Neural crest cell (in vitro differentiated cells): Measurements from ENCODE around the gene CAMK4. TPM values are rescaled to one million over a fixed set of nuclear protein-coding genes. Genes with fewer than 3 reads are reported as not detected.

Experiments
- DNase-seq: peaks from one replicate; pipeline ENCODE4 v3.0.0; 2021; ENCODE audit warnings: low read depth, mixed read lengths, low spot score
- H3K27ac Mint-ChIP-seq: one replicate; pipeline ENCODE4 v1.8.0; 2021; ENCODE audit warnings: mild to moderate bottlenecking, mixed read lengths; ENCODE audit not compliant: unreplicated experiment
- H3K27me3 Mint-ChIP-seq: 2 replicates; pipeline ENCODE4 v1.8.0; 2021; ENCODE audit warnings: low read depth, mild to moderate bottlenecking, mixed read lengths
- H3K36me3 Mint-ChIP-seq: 2 replicates; pipeline ENCODE4 v1.8.0; 2021; ENCODE audit warnings: low read depth, mild to moderate bottlenecking, mixed read lengths
- H3K4me1 Mint-ChIP-seq: 2 replicates; pipeline ENCODE4 v1.8.0; 2021; ENCODE audit warnings: mixed read lengths
- H3K4me3 Mint-ChIP-seq: one replicate; pipeline ENCODE4 v1.8.0; 2021; ENCODE audit warnings: mild to moderate bottlenecking, mixed read lengths
- H3K9me3 Mint-ChIP-seq: 2 replicates; pipeline ENCODE4 v1.8.0; 2021; ENCODE audit warnings: mixed read lengths
- total RNA-seq: library from RNA; stranded (reverse); gene quantifications from 2 replicates; pipeline ENCODE4 v1.2.1, GENCODE V29; 2021
- TF ChIP-seq, protein P1 (sequence below): fragments of 200-600 bp; sonication (generic); conservative IDR thresholded peaks from 2 replicates; pipeline ENCODE4 v1.5.0; 2021; ENCODE audit warnings: antibody characterized with exemption, mild to moderate bottlenecking

CAMK4 gene
- total RNA-seq, 1 donor from 2014 or later: 9.4 TPM

DNA sequence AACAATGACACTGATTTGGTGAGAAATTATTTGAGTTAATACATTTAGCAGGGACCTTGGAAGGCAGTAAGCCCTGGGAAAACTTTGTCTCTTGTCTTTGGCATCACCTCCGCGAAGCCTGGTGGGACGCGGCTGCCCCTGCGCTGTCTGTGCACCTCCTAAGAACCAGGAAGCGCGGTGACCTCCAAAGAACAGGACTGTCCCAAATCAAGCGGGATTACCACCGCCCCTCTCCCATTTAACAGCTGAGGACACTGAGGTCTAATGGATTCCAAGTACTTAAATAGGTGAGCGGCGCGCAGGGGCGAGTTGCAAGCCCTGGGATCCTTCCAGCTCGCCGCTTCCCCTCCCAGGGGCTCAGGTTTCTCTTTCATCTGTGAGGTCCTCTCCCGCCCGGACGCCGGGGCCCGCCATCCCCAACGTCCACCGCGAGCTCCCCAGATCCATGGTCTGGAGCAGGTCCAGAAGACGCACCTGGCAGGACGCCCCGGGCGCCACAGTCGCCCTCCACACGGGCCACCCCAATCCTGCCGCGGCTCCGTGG lies 287.7 kb downstream of the CAMK4 start:
- peaks cover 51% of the 10 kb centered on the region for H3K4me1 Mint-ChIP-seq
- H3K9me3 Mint-ChIP-seq: no peaks in the 10 kb centered on the region
- TF ChIP-seq, protein P1, sequence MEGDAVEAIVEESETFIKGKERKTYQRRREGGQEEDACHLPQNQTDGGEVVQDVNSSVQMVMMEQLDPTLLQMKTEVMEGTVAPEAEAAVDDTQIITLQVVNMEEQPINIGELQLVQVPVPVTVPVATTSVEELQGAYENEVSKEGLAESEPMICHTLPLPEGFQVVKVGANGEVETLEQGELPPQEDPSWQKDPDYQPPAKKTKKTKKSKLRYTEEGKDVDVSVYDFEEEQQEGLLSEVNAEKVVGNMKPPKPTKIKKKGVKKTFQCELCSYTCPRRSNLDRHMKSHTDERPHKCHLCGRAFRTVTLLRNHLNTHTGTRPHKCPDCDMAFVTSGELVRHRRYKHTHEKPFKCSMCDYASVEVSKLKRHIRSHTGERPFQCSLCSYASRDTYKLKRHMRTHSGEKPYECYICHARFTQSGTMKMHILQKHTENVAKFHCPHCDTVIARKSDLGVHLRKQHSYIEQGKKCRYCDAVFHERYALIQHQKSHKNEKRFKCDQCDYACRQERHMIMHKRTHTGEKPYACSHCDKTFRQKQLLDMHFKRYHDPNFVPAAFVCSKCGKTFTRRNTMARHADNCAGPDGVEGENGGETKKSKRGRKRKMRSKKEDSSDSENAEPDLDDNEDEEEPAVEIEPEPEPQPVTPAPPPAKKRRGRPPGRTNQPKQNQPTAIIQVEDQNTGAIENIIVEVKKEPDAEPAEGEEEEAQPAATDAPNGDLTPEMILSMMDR: no peak
- H3K27ac Mint-ChIP-seq: peak overlapping the region; percentile 97
- no peak for DNase-seq
- H3K27me3 Mint-ChIP-seq: no peaks in the 10 kb centered on the region
- H3K4me3 Mint-ChIP-seq: peak overlapping the region; percentile 96
- no peaks in the 10 kb centered on the region for H3K36me3 Mint-ChIP-seq

DNA sequence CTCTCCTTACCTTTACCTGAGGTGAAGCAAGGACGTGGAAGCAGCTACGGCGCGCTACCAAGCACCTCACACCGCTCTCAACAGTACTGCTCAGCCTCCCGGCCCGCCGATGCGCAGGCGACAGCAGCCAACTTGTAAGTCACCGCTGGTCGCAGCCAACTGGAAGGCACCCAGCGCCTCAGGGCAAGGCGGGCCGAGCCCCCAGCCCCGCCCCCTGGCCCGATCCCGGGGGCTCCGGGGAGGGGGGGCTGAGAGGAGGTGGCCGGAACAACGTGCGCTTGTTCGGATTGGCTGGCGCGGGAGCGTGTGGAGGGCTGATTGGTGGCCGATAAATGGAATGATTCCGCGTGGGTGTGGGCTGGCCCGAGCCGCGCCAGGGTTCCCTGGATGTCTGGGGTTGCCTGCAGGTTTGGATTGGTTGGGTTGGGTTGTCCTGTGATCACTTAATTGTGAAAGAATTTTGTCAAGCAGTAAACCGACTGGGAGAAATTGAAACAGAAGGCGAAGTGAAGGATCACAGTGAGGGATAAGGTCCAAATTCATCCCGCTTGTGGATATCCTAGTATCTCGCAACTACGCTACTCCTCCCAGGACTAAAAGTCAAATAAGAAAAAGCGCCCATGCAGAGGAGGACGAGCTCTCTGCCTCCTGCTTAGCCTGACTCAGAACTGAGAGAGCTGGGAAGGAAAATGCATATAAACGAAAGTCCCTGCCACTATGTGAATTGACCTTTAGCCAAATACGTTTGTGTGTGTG lies 288.4 kb downstream of the CAMK4 start, which contains the start of gene STARD4:
TSS of gene STARD4 (minus strand) at position 161 of the 756 bp plus-strand sequence. CDS start 5,102 bp downstream, outside the sequence.
- no peaks in the 10 kb centered on the region for H3K36me3 Mint-ChIP-seq
- H3K27me3 Mint-ChIP-seq: no peaks in the 10 kb centered on the region
- no peaks in the 10 kb centered on the region for H3K9me3 Mint-ChIP-seq
- TF ChIP-seq, protein P1: no peak
- peak within 1 kb of the TSS; percentile 97 for H3K27ac Mint-ChIP-seq
- peak within 1 kb of the TSS; percentile 96 for H3K4me3 Mint-ChIP-seq
- H3K4me1 Mint-ChIP-seq: peaks cover 51% of the 10 kb centered on the region
- peak; percentile 91 for DNase-seq

DNA sequence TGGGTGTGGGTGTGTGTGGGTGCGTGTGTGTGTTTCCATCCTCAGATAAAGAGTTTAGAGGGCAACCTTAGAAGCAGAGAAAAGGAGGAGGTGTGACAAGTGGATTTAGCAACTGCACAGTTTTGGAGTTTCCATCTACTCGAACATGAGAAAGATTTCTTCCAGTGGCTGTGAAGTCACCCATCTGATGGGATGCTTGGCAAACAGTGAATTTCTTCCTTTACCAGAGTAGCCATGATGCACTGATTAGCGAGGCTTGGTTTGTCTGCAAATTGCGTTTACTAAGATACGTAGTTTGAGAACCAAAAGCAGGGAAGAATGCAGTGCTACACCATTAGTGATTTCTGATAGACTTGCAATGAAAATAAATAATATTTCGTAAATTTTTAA lies 288.9 kb downstream of the CAMK4 start:
- Mint-ChIP-seq H3K27ac (peak overlapping the region; percentile 97), H3K4me1 (peaks cover 47% of the 10 kb centered on the region), H3K36me3 (no peaks in the 10 kb centered on the region), H3K4me3 (peak overlapping the region; percentile 96), H3K27me3 (no peaks in the 10 kb centered on the region), H3K9me3 (no peaks in the 10 kb centered on the region)
- no peak for DNase-seq
- TF ChIP-seq, protein P1: no peak

DNA sequence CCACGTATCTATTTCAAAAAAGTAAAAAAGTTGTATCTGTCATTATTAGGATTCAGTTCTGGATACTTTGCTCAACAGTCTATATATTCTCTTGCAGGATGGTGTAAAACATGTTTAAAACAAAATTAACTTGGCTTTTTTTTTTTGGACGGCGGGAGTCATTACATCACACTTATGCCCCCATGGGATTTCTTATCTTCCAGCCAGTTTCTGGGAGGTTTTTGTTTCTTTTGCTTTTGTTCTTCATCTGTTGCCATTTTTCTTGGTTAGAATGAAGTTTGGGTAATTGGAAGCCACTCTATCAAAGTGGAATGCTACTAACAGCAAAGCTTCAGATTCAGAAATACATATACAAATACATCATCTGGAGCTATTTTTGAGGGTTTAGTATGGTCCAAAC lies 289.9 kb downstream of the CAMK4 start:
- peak overlapping the region; percentile 24 for H3K27ac Mint-ChIP-seq
- DNase-seq: no peak
- no peaks in the 10 kb centered on the region for H3K27me3 Mint-ChIP-seq
- TF ChIP-seq, protein P1: no peak
- H3K36me3 Mint-ChIP-seq: no peaks in the 10 kb centered on the region
- H3K4me1 Mint-ChIP-seq: peaks cover 43% of the 10 kb centered on the region
- H3K4me3 Mint-ChIP-seq: peak overlapping the region; percentile 62
- no peaks in the 10 kb centered on the region for H3K9me3 Mint-ChIP-seq

DNA sequence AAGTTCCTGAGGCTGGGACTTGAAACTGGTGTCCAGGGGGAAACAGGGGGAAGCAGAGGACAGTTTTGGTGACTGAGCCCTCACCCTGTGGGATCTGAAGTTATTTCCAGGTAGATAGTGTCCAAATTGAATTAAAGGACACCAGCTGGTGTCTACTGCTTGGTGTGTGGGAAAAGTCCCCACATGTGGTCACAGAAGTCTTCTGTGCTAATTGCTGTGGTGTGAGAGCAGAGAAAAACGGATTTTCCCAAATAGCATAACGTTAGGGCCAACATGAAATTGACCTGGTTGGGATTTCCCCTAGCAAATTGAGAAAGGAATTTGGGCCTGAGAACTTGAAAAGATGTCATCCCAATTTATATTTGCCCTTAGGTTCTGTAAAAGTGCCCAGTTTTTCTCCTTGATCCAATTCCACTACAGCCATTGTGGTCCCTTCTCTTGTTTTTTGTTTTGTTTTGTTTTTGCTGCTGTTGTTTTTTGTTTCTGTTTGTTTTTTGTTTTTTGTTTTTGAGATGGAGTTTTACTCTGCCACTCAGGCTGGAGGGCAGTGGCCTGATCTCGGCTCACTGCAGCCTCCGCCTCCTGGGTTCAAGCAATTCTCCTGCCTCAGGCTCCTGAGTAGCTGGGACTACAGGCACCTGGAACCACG lies 293.8 kb downstream of the CAMK4 start:
- no peak for DNase-seq
- Mint-ChIP-seq H3K36me3 (no peaks in the 10 kb centered on the region), H3K4me3 (no peak overlapping the region), H3K27me3 (no peaks in the 10 kb centered on the region), H3K9me3 (no peaks in the 10 kb centered on the region), H3K4me1 (peaks cover 17% of the 10 kb centered on the region), H3K27ac (no peak overlapping the region)
- TF ChIP-seq, protein P1: no peak
